HepG2 (cell line): ENCODE data around the gene SPATA33. TPM values are rescaled to one million over a fixed set of nuclear protein-coding genes. Genes with fewer than 3 reads are reported as not detected.

Experiments used
- AGO2 ChIP-seq: fragments of 200-400 bp; formaldehyde crosslinking; optimal IDR thresholded peaks from 2 replicates; pipeline ENCODE3; 2017; ENCODE audit warnings: mild to moderate bottlenecking, low read depth, low read length, moderate library complexity
- ATF4 ChIP-seq, 2 experiments: fragments of 450-650 bp in 1 of 2; sonication (generic) in 1 of 2; formaldehyde crosslinking; IDR thresholded peaks; 2 replicates each; pipeline versions ENCODE4 v1.5.0 to v1.8.0; 2020 to 2022; ENCODE audit warnings: mild to moderate bottlenecking in 1 of 2, missing genetic modification reagents in 1 of 2
- HBP1 ChIP-seq: IDR thresholded peaks from 2 replicates; pipeline ENCODE4 v1.6.1; 2016; ENCODE audit warnings: low read depth, control low read depth
- HNRNPK ChIP-seq: fragments of 200-400 bp; formaldehyde crosslinking; IDR thresholded peaks from 2 replicates; pipeline ENCODE4 v1.6.1; 2018; ENCODE audit warnings: low read length, low read depth, moderate library complexity, mild to moderate bottlenecking; ENCODE audit not compliant: poor library complexity, severe bottlenecking
- HOXA3 ChIP-seq: sonication (generic); formaldehyde crosslinking; IDR thresholded peaks from 2 replicates; pipeline ENCODE4 v1.5.0; 2020; ENCODE audit warnings: missing genetic modification reagents
- MED13 ChIP-seq: sonication (generic); formaldehyde crosslinking; IDR thresholded peaks from 2 replicates; pipeline ENCODE4 v1.5.0; 2020; ENCODE audit warnings: missing genetic modification reagents
- MLXIP ChIP-seq: sonication (generic); formaldehyde crosslinking; IDR thresholded peaks from 2 replicates; pipeline ENCODE4 v1.9.0; 2021; ENCODE audit warnings: missing genetic modification reagents, borderline replicate concordance
- NR2F1 ChIP-seq, 2 experiments: fragments of 450-650 bp in 1 of 2; formaldehyde crosslinking in 1 of 2; IDR thresholded peaks; 2 replicates each; pipeline versions ENCODE4 v1.5.0 to v1.6.1; 2016 to 2020; ENCODE audit warnings: mild to moderate bottlenecking in 1 of 2, missing compliant biosample characterization in 1 of 2, missing genetic modification reagents in 1 of 2, moderate library complexity in 1 of 2
- POGK ChIP-seq: sonication (generic); formaldehyde crosslinking; conservative IDR thresholded peaks from 2 replicates; pipeline ENCODE4 v1.8.0; 2022; ENCODE audit warnings: mild to moderate bottlenecking, moderate library complexity, missing genetic modification reagents
- POLR2G ChIP-seq: fragments of 200-400 bp; formaldehyde crosslinking; IDR thresholded peaks from 2 replicates; pipeline ENCODE4 v1.6.1; 2018; ENCODE audit warnings: mild to moderate bottlenecking, low read depth, low read length, moderate library complexity
- RBAK ChIP-seq: sonication (generic); formaldehyde crosslinking; IDR thresholded peaks from 2 replicates; pipeline ENCODE4 v1.5.1; 2020; ENCODE audit warnings: mild to moderate bottlenecking, missing genetic modification reagents
- REL ChIP-seq: sonication (generic); formaldehyde crosslinking; conservative IDR thresholded peaks from 2 replicates; pipeline ENCODE4 v1.8.0; 2022; ENCODE audit warnings: mild to moderate bottlenecking, missing genetic modification reagents, moderate library complexity
- TCF12 ChIP-seq, 2 experiments: fragments of 450-650 bp in 1 of 2; sonication (generic) in 1 of 2; formaldehyde crosslinking in 1 of 2; IDR thresholded peaks; 2 replicates each; pipeline versions ENCODE4 v1.6.1 to v1.8.0; 2017 to 2022; ENCODE audit warnings: antibody characterized with exemption in 1 of 2, mild to moderate bottlenecking in 1 of 2, missing genetic modification reagents in 1 of 2, moderate library complexity in 1 of 2
- ZBTB33 ChIP-seq: sonication (generic); formaldehyde crosslinking; IDR thresholded peaks from 2 replicates; pipeline ENCODE4 v1.4.0; 2020; ENCODE audit warnings: missing genetic modification reagents
- ZKSCAN8 ChIP-seq: IDR thresholded peaks from 2 replicates; pipeline ENCODE4 v1.6.1; 2016; ENCODE audit warnings: borderline replicate concordance, missing genetic modification reagents, missing compliant biosample characterization
- ZNF136 ChIP-seq: sonication (generic); formaldehyde crosslinking; IDR thresholded peaks from 2 replicates; pipeline ENCODE4 v1.8.1; 2022; ENCODE audit warnings: low read depth, mild to moderate bottlenecking, moderate library complexity, missing genetic modification reagents
- ZNF569 ChIP-seq: sonication (generic); formaldehyde crosslinking; IDR thresholded peaks from 2 replicates; pipeline ENCODE4 v1.5.0; 2020; ENCODE audit warnings: mild to moderate bottlenecking, missing genetic modification reagents, moderate library complexity, borderline replicate concordance
- ZNF792 ChIP-seq: IDR thresholded peaks from 2 replicates; pipeline ENCODE4 v1.6.1; 2016
- ZSCAN21 ChIP-seq: sonication (generic); formaldehyde crosslinking; IDR thresholded peaks from 2 replicates; pipeline ENCODE4 v1.8.0; 2022; ENCODE audit warnings: mild to moderate bottlenecking, missing genetic modification reagents, moderate library complexity, borderline replicate concordance
- polyA plus RNA-seq, 8 experiments: library from polyadenylated mRNA; depleted of rRNA in 3 of 8; stranded (reverse) in 7 of 8; unstranded in 1 of 8; fragments of >200 nt; fragmentation: Illumina TruSeq in 4 of 8; extraction: Trizol in 4 of 8; gene quantifications; 2 replicates each; pipeline versions ENCODE4 v1.2.1 to v1.2.3, GENCODE V29; 2011 to 2016; ENCODE audit warnings: low read depth in 4 of 8, missing spikeins in 1 of 8, mixed read lengths in 1 of 8; ENCODE audit not compliant: insufficient read depth in 1 of 8
- total RNA-seq, 5 experiments: library from RNA; depleted of rRNA; stranded (reverse); fragments of >200 nt; fragmentation: Illumina TruSeq; extraction: Trizol; gene quantifications; 2 replicates each; pipeline ENCODE4 v1.2.3, GENCODE V29; 2016; ENCODE audit warnings: low read depth in 1 of 5

Gene SPATA33
- total and polyA plus RNA-seq, 2 of the 13 experiments (the other 11 are each of a cell fraction or from before 2014, with no cell fraction given): 5.7 to 11.0 TPM

GRCh38 chr16:89686520-89687091 is 29.0 kb downstream of the SPATA33 start, which contains the start of gene CDK10 (continued):
- TF ChIP-seq NR2F1 (CRISPR knock-in tag; IDR thresholded peaks at IDR 0.05) (no peak), ATF4 (CRISPR knock-in tag; IDR thresholded peaks at IDR 0.05) (no peak), ZNF569 (CRISPR knock-in tag) (no peak), HOXA3 (CRISPR knock-in tag) (peak; percentile 45; the same call in 1 of the 2 replicates), MLXIP (CRISPR knock-in tag) (no peak), ZBTB33 (CRISPR knock-in tag) (peak; percentile 72), POLR2G (no peak), HBP1 (CRISPR knock-in tag) (no peak), AGO2 (peak; percentile 65), HNRNPK (no peak), POGK (CRISPR knock-in tag) (no peak), ZNF792 (CRISPR knock-in tag) (no peak), TCF12 (IDR thresholded peaks at IDR 0.05) (no peak), TCF12 (CRISPR knock-in tag; IDR thresholded peaks at IDR 0.05) (no peak), RBAK (CRISPR knock-in tag) (no peak), MED13 (CRISPR knock-in tag) (no peak), REL (CRISPR knock-in tag) (0 out of 2 replicates have a peak, but pooled peaks have one; percentile 1), ZNF136 (CRISPR knock-in tag) (no peak), ZKSCAN8 (no peak), ZSCAN21 (CRISPR knock-in tag) (no peak)
